H9 (cell line): ENCODE measurements around the gene SLC15A3. TPM values are rescaled to one million over a fixed set of nuclear protein-coding genes. Genes with fewer than 3 reads are reported as not detected.

Experiments
- DNase-seq: peaks from one replicate; pipeline ENCODE4 v3.0.0-alpha.2; 2017
- H2AFZ ChIP-seq: one replicate; pipeline ENCODE4 v1.6.1; 2013; ENCODE audit warnings: mild to moderate bottlenecking, low read length, control low read depth, moderate library complexity
- H2AK5ac ChIP-seq: 2 replicates; pipeline ENCODE4 v1.6.1; 2013; ENCODE audit warnings: low read length, control low read depth, mixed read lengths; ENCODE audit not compliant: insufficient read length
- H2BK120ac ChIP-seq: one replicate; pipeline ENCODE4 v1.6.1; 2013; ENCODE audit warnings: low read depth, mild to moderate bottlenecking, low read length, control low read depth, inconsistent platforms; ENCODE audit not compliant: poor library complexity, severe bottlenecking
- H2BK12ac ChIP-seq: 2 replicates; pipeline ENCODE4 v1.6.1; 2013; ENCODE audit warnings: low read length, control low read depth, mixed read lengths, low read depth; ENCODE audit not compliant: insufficient read length
- H2BK15ac ChIP-seq: 2 replicates; pipeline ENCODE4 v1.6.1; 2013; ENCODE audit warnings: low read depth, low read length, control low read depth
- H2BK20ac ChIP-seq: one replicate; pipeline ENCODE4 v1.6.1; 2013; ENCODE audit warnings: low read depth, mild to moderate bottlenecking, low read length, control low read depth, inconsistent platforms; ENCODE audit not compliant: poor library complexity, severe bottlenecking
- H2BK5ac ChIP-seq: 2 replicates; pipeline ENCODE4 v1.6.1; 2013; ENCODE audit warnings: low read length, control low read depth, mixed read lengths; ENCODE audit not compliant: insufficient read length
- H3K14ac ChIP-seq: 2 replicates; pipeline ENCODE4 v1.6.1; 2013; ENCODE audit warnings: low read length, control low read depth; ENCODE audit not compliant: insufficient read depth
- H3K18ac ChIP-seq: 2 replicates; pipeline ENCODE4 v1.6.1; 2013; ENCODE audit warnings: low read depth, mild to moderate bottlenecking, mixed read lengths, low read length, control low read depth; ENCODE audit not compliant: insufficient read length
- H3K23ac ChIP-seq: 2 replicates; pipeline ENCODE4 v1.6.1; 2013; ENCODE audit warnings: low read length, control low read depth, mixed read lengths, low read depth; ENCODE audit not compliant: insufficient read length
- H3K23me2 ChIP-seq: 2 replicates; pipeline ENCODE4 v1.6.1; 2013; ENCODE audit warnings: low read depth, mild to moderate bottlenecking, mixed read lengths, low read length, control low read depth; ENCODE audit not compliant: insufficient read length, poor library complexity, severe bottlenecking
- H3K27ac ChIP-seq: 2 replicates; pipeline ENCODE4 v1.5.1; 2013; ENCODE audit warnings: low read length, control low read depth, mixed read lengths, low read depth; ENCODE audit not compliant: insufficient read length
- H3K27me3 ChIP-seq: 2 replicates; pipeline ENCODE4 v1.6.1; 2013; ENCODE audit warnings: low read length, control low read depth, inconsistent platforms; ENCODE audit not compliant: insufficient read depth
- H3K4ac ChIP-seq: 2 replicates; pipeline ENCODE4 v1.6.1; 2013; ENCODE audit warnings: low read depth, mild to moderate bottlenecking, control low read depth, inconsistent platforms, low read length, moderate library complexity
- H3K4me1 ChIP-seq: 2 replicates; pipeline ENCODE4 v1.6.1; 2013; ENCODE audit warnings: low read length, control low read depth, inconsistent platforms; ENCODE audit not compliant: insufficient read depth
- H3K4me2 ChIP-seq: 2 replicates; pipeline ENCODE4 v1.6.1; 2013; ENCODE audit warnings: low read length, control low read depth, mixed read lengths; ENCODE audit not compliant: insufficient read length, insufficient read depth
- H3K56ac ChIP-seq: 2 replicates; pipeline ENCODE4 v1.6.1; 2013; ENCODE audit warnings: low read depth, mild to moderate bottlenecking, mixed read lengths, low read length, control low read depth; ENCODE audit not compliant: insufficient read length
- H3K79me1 ChIP-seq: 2 replicates; pipeline ENCODE4 v1.6.1; 2013; ENCODE audit warnings: low read depth, mild to moderate bottlenecking, moderate library complexity, low read length, control low read depth, inconsistent platforms; ENCODE audit not compliant: insufficient read depth, poor library complexity, severe bottlenecking
- H3K79me2 ChIP-seq: 2 replicates; pipeline ENCODE4 v1.6.1; 2013; ENCODE audit warnings: low read length, control low read depth, inconsistent platforms; ENCODE audit not compliant: insufficient read depth
- H3K9ac ChIP-seq: 2 replicates; pipeline ENCODE4 v1.6.1; 2013; ENCODE audit warnings: low read length, control low read depth, mixed read lengths; ENCODE audit not compliant: insufficient read length; ENCODE audit errors: extremely low read depth
- H3K9me3 ChIP-seq: one replicate; pipeline ENCODE4 v1.6.1; 2013; ENCODE audit warnings: low read depth, low read length, inconsistent platforms; ENCODE audit not compliant: control insufficient read depth
- H3T11ph ChIP-seq: one replicate; pipeline ENCODE4 v1.6.1; 2013; ENCODE audit warnings: mild to moderate bottlenecking, low read length, control low read depth, inconsistent platforms
- H4K20me1 ChIP-seq: one replicate; pipeline ENCODE4 v1.6.1; 2013; ENCODE audit not compliant: control insufficient read depth, insufficient read length, insufficient read depth
- H4K5ac ChIP-seq: 2 replicates; pipeline ENCODE4 v1.6.1; 2013; ENCODE audit warnings: low read depth, mild to moderate bottlenecking, mixed read lengths, low read length, control low read depth; ENCODE audit not compliant: insufficient read length
- H4K8ac ChIP-seq: replicated peaks from 2 replicates; pipeline ENCODE4 v1.6.1; 2013; ENCODE audit warnings: low read length, control low read depth, mixed read lengths, low read depth; ENCODE audit not compliant: insufficient read length
- H4K91ac ChIP-seq: 2 replicates; pipeline ENCODE4 v1.6.1; 2013; ENCODE audit warnings: low read depth, mild to moderate bottlenecking, moderate library complexity, mixed read lengths, low read length, control low read depth; ENCODE audit not compliant: insufficient read length
- H3K27ac Mint-ChIP-seq, 3 experiments: 2 replicates in 2 of 3; 3 replicates in 1 of 3; pipeline ENCODE4 v1.8.0; 2020 to 2021; ENCODE audit warnings: mixed read lengths in 3 of 3, mild to moderate bottlenecking in 1 of 3, moderate library complexity in 1 of 3
- H3K27me3 Mint-ChIP-seq: 2 replicates; pipeline ENCODE4 v1.8.0; 2021; ENCODE audit warnings: low read depth, mild to moderate bottlenecking, moderate library complexity, mixed read lengths
- H3K36me3 Mint-ChIP-seq, 3 experiments: 2 replicates in 2 of 3; 3 replicates in 1 of 3; pipeline ENCODE4 v1.8.0; 2020 to 2021; ENCODE audit warnings: low read depth in 3 of 3, mixed read lengths in 3 of 3; ENCODE audit not compliant: insufficient read depth in 1 of 3
- H3K4me1 Mint-ChIP-seq, 2 experiments: 2 replicates each; pipeline ENCODE4 v1.8.0; 2020; ENCODE audit warnings: mixed read lengths in 2 of 2
- H3K4me3 Mint-ChIP-seq, 2 experiments: 2 replicates in 1 of 2; 3 replicates in 1 of 2; pipeline ENCODE4 v1.8.0; 2020 to 2021; ENCODE audit warnings: mild to moderate bottlenecking in 2 of 2, mixed read lengths in 2 of 2, moderate library complexity in 1 of 2
- H3K9me3 Mint-ChIP-seq, 2 experiments: 2 replicates in 1 of 2; 3 replicates in 1 of 2; pipeline ENCODE4 v1.8.0; 2020; ENCODE audit warnings: mild to moderate bottlenecking in 2 of 2, mixed read lengths in 2 of 2, moderate library complexity in 1 of 2
- CTCF ChIP-seq: fragments of 200-600 bp; sonication (generic); conservative IDR thresholded peaks from 3 replicates; pipeline ENCODE4 v1.8.0; 2021; ENCODE audit warnings: antibody characterized with exemption, mild to moderate bottlenecking
- WGBS: extraction: QIAGEN DNeasy Blood & Tissue Kit; methylation state at CpG from one replicate; pipeline ENCODE4 v1.1.7; 2013; ENCODE audit warnings: missing lambda C conversion rate, low lambda C conversion rate, mixed read lengths; ENCODE audit not compliant: insufficient read length; ENCODE audit errors: extremely low coverage; 5-methylcytosine and 5-hydroxymethylcytosine counted together
- total RNA-seq: library from RNA; stranded (reverse); gene quantifications from 2 replicates; pipeline ENCODE4 v1.2.1, GENCODE V29; 2021

The SLC15A3 gene
- total RNA-seq, 1 experiment from 2014 or later = 7.0 TPM

GRCh38 chr11:60959431-60959830, 7.5 kb upstream of the SLC15A3 start:
- Histone ChIP-seq H3K9ac (no peak overlapping the region), H2AFZ (no peak overlapping the region), H3K79me1 (no peaks in the 10 kb centered on the region), H3K23ac (no peak overlapping the region), H2BK15ac (no peak overlapping the region), H2BK5ac (no peak overlapping the region), H3K79me2 (no peaks in the 10 kb centered on the region), H3T11ph (no peak overlapping the region), H4K8ac (no peak overlapping the region), H3K27me3 (no peaks in the 10 kb centered on the region), H3K4ac (no peak overlapping the region), H3K23me2 (no peaks in the 10 kb centered on the region), H4K5ac (no peak overlapping the region), H4K91ac (no peak overlapping the region), H3K18ac (no peak overlapping the region), H3K56ac (no peak overlapping the region), H3K14ac (no peak overlapping the region), H3K4me2 (no peak overlapping the region), H2BK12ac (no peak overlapping the region), H4K20me1 (no peaks in the 10 kb centered on the region), H3K27ac (no peak overlapping the region), H2AK5ac (no peak overlapping the region), H3K9me3 (no peaks in the 10 kb centered on the region), H2BK20ac (no peak overlapping the region), H2BK120ac (no peak overlapping the region), H3K4me1 (no peaks in the 10 kb centered on the region)
- Mint-ChIP-seq H3K4me3 (no peak overlapping the region), H3K27ac (no peak overlapping the region), H3K9me3 (no peaks in the 10 kb centered on the region), H3K36me3 (no peaks in the 10 kb centered on the region), H3K4me1 (no peaks in the 10 kb centered on the region), H3K27me3 (peaks cover 37% of the 10 kb centered on the region)
- no CpG with 5 or more reads among the region's 6 CpGs for WGBS
- TF ChIP-seq CTCF = no peak
- DNase-seq = no peak
